Adrenal gland (tissue), 5 donors: Measurements from ENCODE around the gene HIBCH.

Experiments used
- POLR2A ChIP-seq, 2 donors: fragments of 450-650 bp; IDR thresholded peaks; one replicate each; pipeline ENCODE4 v1.6.1; 2017; ENCODE audit warnings: antibody characterized with exemption in 2 of 2, mild to moderate bottlenecking in 2 of 2, moderate library complexity in 1 of 2
- TF ChIP-seq, protein P1 (sequence below), 6 experiments: fragments of 450-650 bp in 4 of 6; fragments of 200-600 bp in 2 of 6; sonication (generic) in 1 of 6; IDR thresholded peaks; 1 replicate in 5 of 6; 2 replicates in 1 of 6; pipeline versions ENCODE4 v1.5.1 to v1.8.0; 2016 to 2021; ENCODE audit warnings: antibody characterized with exemption in 6 of 6, mild to moderate bottlenecking in 2 of 6, moderate library complexity in 1 of 6
- donor health status: DM: no; HTN: no; CAD: no.

DNA sequence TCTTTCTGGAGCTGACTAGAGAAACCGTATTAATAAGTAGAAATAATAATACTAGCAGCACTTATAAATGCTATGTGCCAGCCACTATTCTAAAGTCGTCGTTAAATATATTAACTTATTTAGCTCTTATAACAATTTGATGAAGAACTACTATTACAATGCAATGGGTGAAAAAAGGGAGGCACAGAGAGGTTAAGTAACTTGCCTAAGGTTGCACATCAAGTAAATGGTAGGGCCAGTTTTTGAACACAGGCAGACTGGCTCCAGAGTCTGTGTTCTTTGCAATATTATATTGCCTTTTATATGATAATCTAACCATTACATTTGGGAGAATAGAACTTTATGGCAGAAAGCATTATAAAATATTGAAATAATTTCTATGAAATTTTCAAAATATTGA, 41.3 kb upstream of the HIBCH start:
- TF ChIP-seq POLR2A (IDR thresholded peaks at IDR 0.05) = no peak
- TF ChIP-seq, protein P1, sequence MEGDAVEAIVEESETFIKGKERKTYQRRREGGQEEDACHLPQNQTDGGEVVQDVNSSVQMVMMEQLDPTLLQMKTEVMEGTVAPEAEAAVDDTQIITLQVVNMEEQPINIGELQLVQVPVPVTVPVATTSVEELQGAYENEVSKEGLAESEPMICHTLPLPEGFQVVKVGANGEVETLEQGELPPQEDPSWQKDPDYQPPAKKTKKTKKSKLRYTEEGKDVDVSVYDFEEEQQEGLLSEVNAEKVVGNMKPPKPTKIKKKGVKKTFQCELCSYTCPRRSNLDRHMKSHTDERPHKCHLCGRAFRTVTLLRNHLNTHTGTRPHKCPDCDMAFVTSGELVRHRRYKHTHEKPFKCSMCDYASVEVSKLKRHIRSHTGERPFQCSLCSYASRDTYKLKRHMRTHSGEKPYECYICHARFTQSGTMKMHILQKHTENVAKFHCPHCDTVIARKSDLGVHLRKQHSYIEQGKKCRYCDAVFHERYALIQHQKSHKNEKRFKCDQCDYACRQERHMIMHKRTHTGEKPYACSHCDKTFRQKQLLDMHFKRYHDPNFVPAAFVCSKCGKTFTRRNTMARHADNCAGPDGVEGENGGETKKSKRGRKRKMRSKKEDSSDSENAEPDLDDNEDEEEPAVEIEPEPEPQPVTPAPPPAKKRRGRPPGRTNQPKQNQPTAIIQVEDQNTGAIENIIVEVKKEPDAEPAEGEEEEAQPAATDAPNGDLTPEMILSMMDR (IDR thresholded peaks at IDR 0.05) = no peak
